WERI-Rb-1 (cell line): ENCODE measurements around the gene SCFD2.

ENCODE experiments used
- DNase-seq: peaks from one replicate; pipeline ENCODE4 v3.0.0-alpha.2; 2020
- H3K27ac ChIP-seq: fragments of 250-450 bp; sonication (Bioruptor Pico); 2 replicates; pipeline ENCODE4 v1.5.1; 2020; ENCODE audit warnings: mild to moderate bottlenecking, moderate library complexity
- H3K27me3 ChIP-seq: fragments of 250-450 bp; sonication (Bioruptor Pico); 2 replicates; pipeline ENCODE4 v1.5.1; 2021; ENCODE audit warnings: mild to moderate bottlenecking, low read depth, moderate library complexity; ENCODE audit not compliant: insufficient read depth, severe bottlenecking
- H3K36me3 ChIP-seq: fragments of 250-450 bp; sonication (Bioruptor Pico); 2 replicates; pipeline ENCODE4 v1.5.1; 2020; ENCODE audit warnings: mild to moderate bottlenecking, moderate library complexity
- H3K4me3 ChIP-seq: 2 replicates; pipeline ENCODE4 v1.5.1; 2011; ENCODE audit warnings: low read depth, mild to moderate bottlenecking, control low read depth, low read length
- H3K9me3 ChIP-seq: fragments of 250-450 bp; sonication (Bioruptor Pico); 2 replicates; pipeline ENCODE4 v1.5.1; 2021; ENCODE audit warnings: mild to moderate bottlenecking, moderate library complexity; ENCODE audit not compliant: severe bottlenecking
- TF ChIP-seq, protein P1 (sequence below): IDR thresholded peaks from 2 replicates; pipeline ENCODE4 v1.5.1; 2011; ENCODE audit warnings: low read depth, mild to moderate bottlenecking, control low read depth, inconsistent platforms, low read length

The SCFD2 gene

GRCh38 chr4:53044651-53044960 lies 321.3 kb downstream of the SCFD2 start:
- H3K27me3 ChIP-seq: no peaks in the 10 kb centered on the region
- no peak overlapping the region for H3K4me3 ChIP-seq
- H3K36me3 ChIP-seq: no peaks in the 10 kb centered on the region
- TF ChIP-seq, protein P1, sequence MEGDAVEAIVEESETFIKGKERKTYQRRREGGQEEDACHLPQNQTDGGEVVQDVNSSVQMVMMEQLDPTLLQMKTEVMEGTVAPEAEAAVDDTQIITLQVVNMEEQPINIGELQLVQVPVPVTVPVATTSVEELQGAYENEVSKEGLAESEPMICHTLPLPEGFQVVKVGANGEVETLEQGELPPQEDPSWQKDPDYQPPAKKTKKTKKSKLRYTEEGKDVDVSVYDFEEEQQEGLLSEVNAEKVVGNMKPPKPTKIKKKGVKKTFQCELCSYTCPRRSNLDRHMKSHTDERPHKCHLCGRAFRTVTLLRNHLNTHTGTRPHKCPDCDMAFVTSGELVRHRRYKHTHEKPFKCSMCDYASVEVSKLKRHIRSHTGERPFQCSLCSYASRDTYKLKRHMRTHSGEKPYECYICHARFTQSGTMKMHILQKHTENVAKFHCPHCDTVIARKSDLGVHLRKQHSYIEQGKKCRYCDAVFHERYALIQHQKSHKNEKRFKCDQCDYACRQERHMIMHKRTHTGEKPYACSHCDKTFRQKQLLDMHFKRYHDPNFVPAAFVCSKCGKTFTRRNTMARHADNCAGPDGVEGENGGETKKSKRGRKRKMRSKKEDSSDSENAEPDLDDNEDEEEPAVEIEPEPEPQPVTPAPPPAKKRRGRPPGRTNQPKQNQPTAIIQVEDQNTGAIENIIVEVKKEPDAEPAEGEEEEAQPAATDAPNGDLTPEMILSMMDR: no peak
- H3K9me3 ChIP-seq: no peaks in the 10 kb centered on the region
- H3K27ac ChIP-seq: no peak overlapping the region
- no peak for DNase-seq

GRCh38 chr4:53043891-53044650 lies 321.8 kb downstream of the SCFD2 start:
- Histone ChIP-seq H3K9me3 (no peaks in the 10 kb centered on the region), H3K4me3 (no peak overlapping the region), H3K27ac (no peak overlapping the region), H3K27me3 (no peaks in the 10 kb centered on the region), H3K36me3 (no peaks in the 10 kb centered on the region)
- TF ChIP-seq, protein P1: no peak
- DNase-seq: no peak

GRCh38 chr4:53043055-53043454 lies 322.8 kb downstream of the SCFD2 start:
- H3K9me3 ChIP-seq: no peaks in the 10 kb centered on the region
- no peak overlapping the region for H3K4me3 ChIP-seq
- no peak overlapping the region for H3K27ac ChIP-seq
- H3K36me3 ChIP-seq: no peaks in the 10 kb centered on the region
- no peak for DNase-seq
- TF ChIP-seq, protein P1: no peak
- no peaks in the 10 kb centered on the region for H3K27me3 ChIP-seq

DNA sequence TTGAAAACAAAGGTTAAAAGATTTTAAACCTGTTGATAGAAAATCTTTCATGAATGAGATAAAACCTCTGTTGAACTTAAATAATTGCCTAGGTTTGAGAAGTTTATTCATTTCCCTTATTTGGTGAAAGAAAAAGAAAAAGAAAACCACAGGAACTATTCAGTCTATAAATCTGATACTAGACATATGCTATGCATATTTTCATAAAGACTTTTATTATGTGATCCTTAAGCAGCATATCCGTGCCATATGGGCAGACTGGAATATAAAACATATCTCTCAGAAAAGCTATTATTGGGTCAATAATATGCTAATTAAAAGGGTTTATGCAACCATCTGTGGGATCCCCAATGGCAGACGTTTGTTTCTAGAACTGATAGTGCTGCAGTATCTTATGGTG lies 325.0 kb downstream of the SCFD2 start:
- no peaks in the 10 kb centered on the region for H3K27me3 ChIP-seq
- no peak overlapping the region for H3K27ac ChIP-seq
- no peak overlapping the region for H3K4me3 ChIP-seq
- TF ChIP-seq, protein P1: no peak
- DNase-seq: no peak
- no peaks in the 10 kb centered on the region for H3K9me3 ChIP-seq
- no peaks in the 10 kb centered on the region for H3K36me3 ChIP-seq

GRCh38 chr4:53040459-53040815 lies 325.4 kb downstream of the SCFD2 start:
- Histone ChIP-seq H3K9me3 (no peaks in the 10 kb centered on the region), H3K27ac (no peak overlapping the region), H3K4me3 (no peak overlapping the region), H3K27me3 (no peaks in the 10 kb centered on the region), H3K36me3 (no peaks in the 10 kb centered on the region)
- no peak for DNase-seq
- TF ChIP-seq, protein P1: no peak
